Stomach (tissue), 9 donors: Measurements from ENCODE around the gene PDE4D. TPM values are rescaled to one million over a fixed set of nuclear protein-coding genes. Genes with fewer than 3 reads are reported as not detected.
A peak's percentile ranks its signal among the peaks of the same experiment; 100 is the strongest.

ENCODE experiments used
- DNase-seq, 2 donors: peaks; one replicate each; pipeline versions ENCODE4 v3.0.0 to v3.0.0-alpha.2; 2013 to 2019
- H3K27ac ChIP-seq, 5 donors: fragments of 200-600 bp in 4 of 5; sonication (generic) in 4 of 5; one replicate each; pipeline ENCODE4 v1.5.1; 2013 to 2019; ENCODE audit warnings: mild to moderate bottlenecking in 1 of 5, moderate library complexity in 1 of 5
- H3K27me3 ChIP-seq, 3 donors: fragments of 200-600 bp; sonication (generic); one replicate each; pipeline ENCODE4 v1.5.1; 2017 to 2019; ENCODE audit warnings: mixed run types in 1 of 3
- H3K36me3 ChIP-seq, 4 donors: fragments of 200-600 bp; sonication (generic); 1 replicate in 3 of 4; 2 replicates in 1 of 4; pipeline ENCODE4 v1.5.1; 2016 to 2019
- H3K4me1 ChIP-seq, 4 donors: fragments of 200-600 bp; sonication (generic); one replicate each; pipeline ENCODE4 v1.5.1; 2016 to 2019
- H3K4me3 ChIP-seq, 4 donors: fragments of 200-600 bp; sonication (generic) in 3 of 4; one replicate each; pipeline ENCODE4 v1.5.1; 2016 to 2019; ENCODE audit warnings: mild to moderate bottlenecking in 1 of 4
- H3K9me3 ChIP-seq, 4 donors: fragments of 200-600 bp; sonication (generic); one replicate each; pipeline ENCODE4 v1.5.1; 2016 to 2019
- CTCF ChIP-seq, 7 experiments: fragments of 450-650 bp in 4 of 7; fragments of 200-600 bp in 3 of 7; sonication (generic) in 3 of 7; IDR thresholded peaks; one replicate each; pipeline ENCODE4 v1.5.1; 2016 to 2019; ENCODE audit warnings: antibody characterized with exemption in 7 of 7, control low read depth in 2 of 7, mild to moderate bottlenecking in 1 of 7
- EP300 ChIP-seq: sonication (generic); formaldehyde crosslinking; IDR thresholded peaks from one replicate; pipeline ENCODE4 v1.6.1; 2017; ENCODE audit warnings: antibody characterized with exemption
- POLR2A ChIP-seq, 4 donors: fragments of 450-650 bp; IDR thresholded peaks; one replicate each; pipeline ENCODE4 v1.6.1; 2016; ENCODE audit warnings: antibody characterized with exemption in 4 of 4, control low read depth in 2 of 4, mild to moderate bottlenecking in 1 of 4, moderate library complexity in 1 of 4
- POLR2AphosphoS5 ChIP-seq, 3 donors: sonication (generic); formaldehyde crosslinking; IDR thresholded peaks; one replicate each; pipeline ENCODE4 v1.6.1; 2016; ENCODE audit warnings: antibody characterized with exemption in 3 of 3
- WGBS, 5 donors: extraction: QIAGEN DNeasy Blood & Tissue Kit in 3 of 5; methylation state at CpG; one replicate each; pipeline versions ENCODE4 v1.1.5 to v1.1.7; 2013 to 2018; 5-methylcytosine and 5-hydroxymethylcytosine counted together
- intact Hi-C: fragments of 100-400 bp; cut with DNase I; formaldehyde crosslinking; loops from one replicate; pipeline ENCODE4 v1.15.1; 2023; ENCODE audit warnings: low total_unique reads
- polyA plus RNA-seq, 3 donors: library from polyadenylated mRNA; stranded (reverse); fragments of 200-250 nt; gene quantifications; one replicate each; pipeline ENCODE4 v1.2.3, GENCODE V29; 2013
- total RNA-seq, 5 donors: library from RNA; depleted of rRNA; stranded (reverse); fragments of >200 nt; gene quantifications; one replicate each; pipeline versions ENCODE4 v1.1.0 to v1.2.3, GENCODE V29; 2014 to 2016
- donor health status: healthy with polysubstance abuse.
- donor health status: Bipolar disorder and iron deficiency.
- donor health status: healthy.

Gene PDE4D
- total and polyA plus RNA-seq, 8 donors, result 3.1 to 147 (median 97.3) TPM

DNA sequence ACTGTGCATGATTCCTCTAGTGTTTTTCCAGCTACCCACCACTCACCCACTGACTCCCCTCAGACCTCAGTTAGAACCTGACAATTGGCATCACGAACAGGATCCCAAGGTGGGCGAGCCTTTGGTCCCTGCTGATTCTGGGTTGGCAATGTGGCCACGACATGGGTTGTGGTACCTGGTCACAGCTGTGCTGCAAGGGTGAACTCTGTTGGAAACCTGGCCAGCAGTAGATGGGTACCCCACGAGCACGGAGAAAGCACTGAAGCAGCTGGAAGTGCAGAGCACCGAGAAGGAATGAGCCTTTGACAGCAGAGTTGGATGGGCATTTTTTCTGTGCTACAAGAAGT, 180.1 kb downstream of the PDE4D start:
- Histone ChIP-seq H3K27ac (no peak overlapping the region), H3K4me1 (peaks cover 0 to 13% (median 6%) of the 10 kb centered on the region in 4 donors), H3K4me3 (no peak overlapping the region), H3K36me3 (no peaks in the 10 kb centered on the region), H3K9me3 (peaks cover 0 to 7% (median 5%) of the 10 kb centered on the region in 4 donors), H3K27me3 (no peaks in the 10 kb centered on the region)
- TF ChIP-seq CTCF (IDR thresholded peaks at IDR 0.05), result no peak
- TF ChIP-seq EP300, result no peak
- TF ChIP-seq POLR2AphosphoS5 (IDR thresholded peaks at IDR 0.05), result no peak
- intact Hi-C loops, result no loop called here
- DNase-seq, result no peak
- WGBS, 5 donors, result 89 to 98% (median 97%) methylated on average over 6 of the region's 6 CpGs

GRCh38 chr5:59712836-59713497, 180.6 kb downstream of the PDE4D start:
- 90 to 97% (median 93%) methylated on average over 6 of the region's 6 CpGs for WGBS, 5 donors
- peak in 1 of 2 donors; percentile 24 for DNase-seq
- Histone ChIP-seq H3K36me3 (no peaks in the 10 kb centered on the region), H3K27me3 (no peaks in the 10 kb centered on the region), H3K27ac (no peak overlapping the region), H3K9me3 (peaks cover 0 to 7% (median 5%) of the 10 kb centered on the region in 4 donors), H3K4me1 (peaks cover 0 to 13% (median 6%) of the 10 kb centered on the region in 4 donors), H3K4me3 (no peak overlapping the region)
- no peak for TF ChIP-seq POLR2A (IDR thresholded peaks at IDR 0.05)
- no peak for TF ChIP-seq POLR2AphosphoS5 (IDR thresholded peaks at IDR 0.05)
- TF ChIP-seq EP300, result no peak
- no peak for TF ChIP-seq CTCF (IDR thresholded peaks at IDR 0.05)
- intact Hi-C loops, result no loop called here

GRCh38 chr5:59711310-59711709, 182.2 kb downstream of the PDE4D start:
- Histone ChIP-seq H3K36me3 (no peaks in the 10 kb centered on the region), H3K27ac (no peak overlapping the region), H3K27me3 (no peaks in the 10 kb centered on the region), H3K9me3 (peaks cover 0 to 7% (median 5%) of the 10 kb centered on the region in 4 donors), H3K4me1 (peaks cover 0 to 13% (median 6%) of the 10 kb centered on the region in 4 donors), H3K4me3 (no peak overlapping the region)
- DNase-seq, result no peak
- no peak for TF ChIP-seq EP300
- no peak for TF ChIP-seq POLR2AphosphoS5 (IDR thresholded peaks at IDR 0.05)
- TF ChIP-seq CTCF (IDR thresholded peaks at IDR 0.05), result no peak
- TF ChIP-seq POLR2A (IDR thresholded peaks at IDR 0.05), result no peak
- intact Hi-C loops, result no loop called here
- 75 to 88% (median 77%) methylated on average over 1 of the region's 1 CpG for WGBS, 5 donors

- intact Hi-C loops, result no loop called here
- Histone ChIP-seq H3K4me3 (no peak overlapping the region), H3K27ac (peak overlapping the region in 2 of 5 donors; percentile 3 to 27), H3K27me3 (no peaks in the 10 kb centered on the region), H3K9me3 (peaks cover 0 to 7% (median 5%) of the 10 kb centered on the region in 4 donors), H3K36me3 (no peaks in the 10 kb centered on the region), H3K4me1 (peaks cover 0 to 13% (median 6%) of the 10 kb centered on the region in 4 donors)
- DNase-seq, result peak; percentile 31 to 60
- TF ChIP-seq CTCF (IDR thresholded peaks at IDR 0.05), result no peak
- no peak for TF ChIP-seq POLR2A (IDR thresholded peaks at IDR 0.05)
- no peak for TF ChIP-seq EP300
- TF ChIP-seq POLR2AphosphoS5 (IDR thresholded peaks at IDR 0.05), result no peak
- 24 to 37% (median 28%) methylated on average over 2 of the region's 2 CpGs for WGBS, 5 donors
Measured at GRCh38 chr5:59709846-59710245, 183.7 kb downstream of the PDE4D start.
